Endothelial cell of umbilical vein (primary cell): ENCODE measurements around the gene COQ3.

Experiments used
- CTCF ChIP-seq, 2 donors: IDR thresholded peaks; 1 replicate in 1 of 2; 2 replicates in 1 of 2; pipeline ENCODE4 v1.5.1; 2011; ENCODE audit warnings: low read length in 2 of 2, mild to moderate bottlenecking in 2 of 2, moderate library complexity in 2 of 2, control low read depth in 1 of 2, inconsistent platforms in 1 of 2, low read depth in 1 of 2; ENCODE audit not compliant: insufficient read depth in 1 of 2; ENCODE audit errors: extremely low read depth in 1 of 2
- EZH2 ChIP-seq: IDR thresholded peaks from 2 replicates; pipeline ENCODE4 v1.6.1; 2012; ENCODE audit warnings: borderline replicate concordance, low read depth, mild to moderate bottlenecking, moderate library complexity, low read length, inconsistent platforms; ENCODE audit not compliant: severe bottlenecking
- GATA2 ChIP-seq: IDR thresholded peaks from 2 replicates; pipeline ENCODE4 v1.7.0; 2011; ENCODE audit warnings: low read depth, mild to moderate bottlenecking, moderate library complexity, mixed read lengths, low read length; ENCODE audit not compliant: insufficient read length, insufficient read depth
- JUN ChIP-seq: IDR thresholded peaks from 2 replicates; pipeline ENCODE4 v1.6.1; 2011; ENCODE audit warnings: borderline replicate concordance, low read depth; ENCODE audit not compliant: insufficient read length, insufficient read depth
- MAX ChIP-seq: IDR thresholded peaks from 2 replicates; pipeline ENCODE4 v1.6.1; 2011; ENCODE audit not compliant: insufficient read depth, insufficient read length
- MYC ChIP-seq: IDR thresholded peaks from one replicate; pipeline ENCODE4 v1.6.1; 2011; ENCODE audit warnings: mild to moderate bottlenecking, low read depth, low read length
- POLR2A ChIP-seq: IDR thresholded peaks from 2 replicates; pipeline ENCODE4 v1.6.1; 2012; ENCODE audit warnings: low read depth, mild to moderate bottlenecking, control low read depth, low read length
- POLR2AphosphoS5 ChIP-seq: IDR thresholded peaks from 2 replicates; pipeline ENCODE4 v1.6.1; 2012; ENCODE audit warnings: low read depth, mild to moderate bottlenecking, control low read depth, low read length, moderate library complexity; ENCODE audit not compliant: insufficient read depth

- TF ChIP-seq CTCF (IDR thresholded peaks at IDR 0.05; ENCODE audit: extremely low read depth in 1 of 2, insufficient read depth in 1 of 2, low read depth in 1 of 2, low read length in 2 of 2) (no peak), MAX (no peak), MYC (no peak), POLR2A (no peak), POLR2AphosphoS5 (no peak), JUN (no peak), EZH2 (no peak), GATA2 (no peak)
Measured at GRCh38 chr6:99347804-99348203, 46.2 kb downstream of the COQ3 start.
